PFSK-1 (cell line): ENCODE measurements around the gene LRRC4C.

Source experiments
- POLR2AphosphoS5 ChIP-seq: IDR thresholded peaks from 2 replicates; pipeline ENCODE4 v1.6.1; 2012; ENCODE audit warnings: low read depth, mild to moderate bottlenecking, control low read depth, low read length, moderate library complexity
- TAF1 ChIP-seq: IDR thresholded peaks from 2 replicates; pipeline ENCODE4 v1.6.1; 2012; ENCODE audit warnings: low read length, control low read depth, borderline replicate concordance; ENCODE audit not compliant: insufficient read depth

DNA sequence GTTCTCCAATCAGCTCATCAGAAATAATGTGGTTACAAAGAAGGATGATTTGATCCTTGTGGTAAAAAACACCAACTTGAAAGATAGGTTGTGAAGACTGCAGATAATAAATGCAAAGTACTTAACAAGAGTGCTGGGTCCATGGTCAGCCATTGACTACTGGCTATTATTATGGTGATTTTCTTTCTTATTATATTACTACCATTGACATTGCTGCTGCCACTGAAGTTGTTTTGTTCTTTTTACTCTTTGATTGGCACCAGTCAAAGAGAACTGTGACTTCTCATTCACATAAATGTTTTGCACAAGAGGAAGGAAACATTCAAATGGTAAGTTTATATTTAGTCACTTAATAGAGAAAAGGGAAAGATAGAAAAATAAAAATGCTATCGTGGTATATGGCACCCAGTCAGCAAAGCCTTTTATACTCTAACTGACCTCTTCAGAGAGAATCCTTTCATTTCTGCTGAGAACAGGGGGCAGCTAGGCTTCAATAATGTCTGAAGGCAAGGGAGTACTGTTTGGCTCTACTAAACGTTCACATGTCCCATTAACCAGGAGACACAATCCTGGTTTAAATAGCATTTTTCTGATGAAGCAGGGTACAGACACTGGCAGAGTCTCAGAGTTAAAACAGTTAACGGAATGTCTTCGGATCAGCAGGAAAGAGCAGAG, 64.8 kb downstream of the LRRC4C start:
- TF ChIP-seq POLR2AphosphoS5 (no peak), TAF1 (no peak)
